Erythroblast (primary cell): ENCODE measurements around the gene PCNX1.

Experiments used
- GATA1 ChIP-seq: IDR thresholded peaks from 2 replicates; pipeline ENCODE4 v1.6.1; 2011; ENCODE audit warnings: low read depth, mild to moderate bottlenecking, control low read depth, low read length, moderate library complexity
- POLR2A ChIP-seq: IDR thresholded peaks from 2 replicates; pipeline ENCODE4 v1.6.1; 2011; ENCODE audit warnings: mild to moderate bottlenecking, low read length

GRCh38 chr14:70891737-70892136 lies 15.5 kb upstream of the PCNX1 start:
- no peak for TF ChIP-seq POLR2A
- TF ChIP-seq GATA1: no peak
